Fibroblast of the aortic adventitia (primary cell): ENCODE results near the gene LRRTM3. TPM values are rescaled to one million over a fixed set of nuclear protein-coding genes. Genes with fewer than 3 reads are reported as not detected.

Source experiments
- DNase-seq: peaks from one replicate; pipeline ENCODE4 v3.0.0-alpha.2; 2010; ENCODE audit warnings: low read depth
- H3K4me3 ChIP-seq: 2 replicates; pipeline ENCODE4 v1.5.1; 2011; ENCODE audit warnings: low read depth, mild to moderate bottlenecking, control low read depth, low read length, moderate library complexity
- total RNA-seq: library from RNA; depleted of rRNA; stranded (reverse); fragments of >200 nt; gene quantifications from 2 replicates; pipeline ENCODE4 v1.2.3, GENCODE V29; 2012; ENCODE audit warnings: low replicate concordance
- TF ChIP-seq, protein P1 (sequence below): IDR thresholded peaks from 2 replicates; pipeline ENCODE4 v1.5.1; 2011; ENCODE audit warnings: mild to moderate bottlenecking, low read length, control low read depth, inconsistent platforms; ENCODE audit not compliant: insufficient read depth

Gene LRRTM3
- total RNA-seq, 1 donor, result under 0.01 TPM

DNA sequence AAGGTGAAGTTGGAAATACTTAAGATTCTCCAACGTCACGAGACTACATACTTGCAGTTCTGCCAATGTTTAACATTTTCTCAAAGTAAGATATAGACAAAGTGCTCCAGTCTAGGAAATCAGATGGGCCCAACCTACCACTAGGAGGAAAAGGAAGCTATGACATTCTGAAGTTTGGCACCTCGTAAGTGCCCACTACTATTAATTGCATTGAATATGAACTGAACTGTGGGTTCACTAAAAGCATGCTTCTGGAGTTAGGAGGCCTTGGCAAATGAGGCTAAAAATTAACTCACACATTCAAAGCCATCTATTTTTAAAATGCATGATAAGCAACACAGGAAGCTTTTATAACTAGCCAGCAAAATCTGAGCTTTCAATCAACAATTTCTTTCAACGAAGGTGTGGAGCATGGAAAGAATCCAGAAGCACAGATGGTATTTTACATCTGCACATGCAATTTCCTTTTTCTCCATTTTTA lies 149.7 kb downstream of the LRRTM3 start:
- TF ChIP-seq, protein P1, sequence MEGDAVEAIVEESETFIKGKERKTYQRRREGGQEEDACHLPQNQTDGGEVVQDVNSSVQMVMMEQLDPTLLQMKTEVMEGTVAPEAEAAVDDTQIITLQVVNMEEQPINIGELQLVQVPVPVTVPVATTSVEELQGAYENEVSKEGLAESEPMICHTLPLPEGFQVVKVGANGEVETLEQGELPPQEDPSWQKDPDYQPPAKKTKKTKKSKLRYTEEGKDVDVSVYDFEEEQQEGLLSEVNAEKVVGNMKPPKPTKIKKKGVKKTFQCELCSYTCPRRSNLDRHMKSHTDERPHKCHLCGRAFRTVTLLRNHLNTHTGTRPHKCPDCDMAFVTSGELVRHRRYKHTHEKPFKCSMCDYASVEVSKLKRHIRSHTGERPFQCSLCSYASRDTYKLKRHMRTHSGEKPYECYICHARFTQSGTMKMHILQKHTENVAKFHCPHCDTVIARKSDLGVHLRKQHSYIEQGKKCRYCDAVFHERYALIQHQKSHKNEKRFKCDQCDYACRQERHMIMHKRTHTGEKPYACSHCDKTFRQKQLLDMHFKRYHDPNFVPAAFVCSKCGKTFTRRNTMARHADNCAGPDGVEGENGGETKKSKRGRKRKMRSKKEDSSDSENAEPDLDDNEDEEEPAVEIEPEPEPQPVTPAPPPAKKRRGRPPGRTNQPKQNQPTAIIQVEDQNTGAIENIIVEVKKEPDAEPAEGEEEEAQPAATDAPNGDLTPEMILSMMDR, result no peak
- DNase-seq, result no peak
- no peak overlapping the region for H3K4me3 ChIP-seq

DNA sequence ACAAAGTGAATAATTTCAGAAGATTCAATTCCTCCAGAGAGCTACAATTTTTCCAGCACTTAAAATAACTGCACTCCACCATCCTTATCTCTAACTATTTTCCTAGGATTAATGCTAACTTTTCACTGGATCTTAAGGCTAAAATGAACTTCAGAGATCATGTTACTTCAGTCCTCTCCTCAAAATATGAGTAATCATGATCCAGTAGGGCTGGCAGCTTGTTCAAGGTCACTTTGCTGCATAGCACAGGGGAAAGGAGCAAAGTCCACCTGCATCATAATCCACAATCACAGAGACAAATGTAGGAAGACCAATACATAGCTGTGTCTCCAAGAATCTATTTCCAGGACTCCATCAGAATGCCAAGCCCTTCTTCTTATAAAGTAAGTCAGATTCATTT lies 150.3 kb downstream of the LRRTM3 start:
- no peak overlapping the region for H3K4me3 ChIP-seq
- no peak for DNase-seq

DNA sequence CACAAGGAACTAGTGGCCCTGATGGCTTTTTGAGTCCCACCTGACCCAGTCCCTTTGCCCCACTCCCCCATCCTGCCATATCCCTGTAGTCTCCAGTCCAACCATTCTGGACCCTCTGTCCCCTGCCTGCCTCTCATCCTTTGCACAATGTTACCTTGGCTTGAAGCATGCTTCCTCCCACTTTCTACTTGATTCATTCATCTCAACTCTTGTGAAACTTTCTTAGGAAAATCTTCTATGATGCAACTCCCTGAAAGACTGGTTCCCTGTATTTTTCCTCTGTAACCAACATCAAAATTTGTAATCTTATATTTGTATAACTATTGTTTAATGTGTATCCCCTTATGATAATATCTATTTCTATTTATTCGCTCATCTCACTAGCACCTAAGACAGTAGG lies 151.5 kb downstream of the LRRTM3 start:
- TF ChIP-seq, protein P1, result no peak
- no peak for DNase-seq
- H3K4me3 ChIP-seq, result no peak overlapping the region

More for the DNA sequence above, 150.3 kb downstream of the LRRTM3 start:
- TF ChIP-seq, protein P1, result no peak

DNA sequence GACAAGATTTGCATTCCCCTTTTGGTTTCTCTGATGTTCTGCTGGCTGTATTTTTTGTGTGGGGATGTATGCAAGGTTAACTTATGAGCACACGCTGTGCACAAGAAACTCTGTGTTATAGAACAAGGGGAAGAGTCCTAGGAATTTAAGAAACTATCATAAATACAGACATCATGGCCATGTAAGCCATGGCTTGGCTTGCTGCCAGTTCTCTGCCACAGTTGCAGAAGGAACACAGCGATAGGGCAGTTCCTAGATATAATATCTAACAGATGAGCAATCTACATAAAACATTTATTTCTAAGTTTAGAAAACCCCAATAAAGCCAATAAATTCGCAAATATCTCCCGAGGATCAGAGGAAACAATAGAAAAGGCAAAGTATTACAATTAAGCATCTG lies 153.3 kb downstream of the LRRTM3 start:
- TF ChIP-seq, protein P1, result no peak
- no peak for DNase-seq
- no peak overlapping the region for H3K4me3 ChIP-seq

DNA sequence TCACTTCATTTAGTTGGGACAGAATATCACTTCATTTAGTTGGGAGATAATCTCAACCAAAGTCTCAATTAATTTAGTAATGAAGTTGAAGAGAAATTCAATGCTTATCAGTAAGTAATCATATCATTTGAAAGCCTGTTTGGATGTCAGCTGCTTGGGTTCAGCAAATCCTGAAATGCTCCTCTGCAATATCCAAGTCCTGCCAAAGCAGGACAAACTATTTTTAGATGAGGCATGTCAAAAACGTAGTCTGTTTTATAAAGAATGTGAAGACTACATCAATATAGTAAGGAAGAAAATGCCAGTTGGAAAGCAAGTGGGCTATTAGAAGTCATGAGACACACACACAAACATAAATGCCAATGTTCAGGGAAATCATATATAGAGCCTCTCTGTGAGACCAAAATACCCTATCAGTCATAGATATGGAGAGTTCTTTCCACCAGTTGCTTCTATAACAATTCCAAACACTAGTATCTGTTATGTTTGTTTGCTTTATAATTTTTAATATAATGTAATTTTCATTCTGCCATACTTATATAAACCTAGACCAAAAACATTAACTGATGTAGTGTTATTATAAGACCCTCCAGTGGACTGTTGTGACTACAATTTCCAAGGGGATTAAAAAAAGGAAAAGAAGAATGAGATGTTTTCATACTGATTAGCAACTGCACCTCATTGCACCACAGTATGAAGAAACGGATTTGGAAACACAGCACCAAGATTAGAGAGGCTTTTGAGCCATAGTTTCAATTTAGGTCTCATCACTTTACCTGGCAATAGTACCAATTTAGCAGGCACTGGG lies 160.7 kb downstream of the LRRTM3 start:
- no peak overlapping the region for H3K4me3 ChIP-seq
- TF ChIP-seq, protein P1, result no peak
- no peak for DNase-seq

DNA sequence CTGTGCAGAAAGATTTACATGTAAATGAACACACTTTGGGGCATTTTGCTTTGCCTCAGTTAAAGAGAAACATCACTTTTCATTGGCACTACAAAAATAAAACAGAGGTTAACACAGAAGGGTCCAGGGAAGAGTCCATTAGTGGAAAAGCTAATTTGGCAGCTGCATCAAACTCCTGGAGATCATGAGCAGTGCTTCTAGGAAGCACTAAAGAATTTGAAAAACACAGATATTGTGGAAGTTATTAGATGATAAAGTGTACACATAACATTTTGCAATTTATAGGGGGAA lies 161.2 kb downstream of the LRRTM3 start:
- H3K4me3 ChIP-seq, result no peak overlapping the region
- TF ChIP-seq, protein P1, result no peak
- no peak for DNase-seq

DNA sequence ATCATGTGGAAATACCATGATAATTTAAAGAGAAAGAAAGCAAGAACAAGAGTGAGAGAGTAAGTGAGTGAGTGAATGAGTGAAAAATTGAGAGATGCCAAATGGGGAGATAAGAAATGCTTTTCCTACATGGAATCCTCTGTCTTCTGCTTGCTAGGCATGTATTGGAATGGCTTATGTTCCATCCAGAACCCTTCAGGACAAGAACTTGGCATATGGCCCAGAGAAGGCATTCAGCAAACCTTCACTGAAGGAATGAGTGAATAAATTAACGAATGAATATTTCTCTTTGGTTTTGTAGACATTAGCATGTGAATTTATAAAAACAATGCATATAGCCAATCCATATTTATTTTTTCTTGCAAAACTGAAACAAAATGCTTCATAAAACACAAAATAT lies 162.2 kb downstream of the LRRTM3 start:
- DNase-seq, result no peak
- H3K4me3 ChIP-seq, result no peak overlapping the region
- TF ChIP-seq, protein P1, result no peak
